HG03342 (cell line): ENCODE data around the gene RBM46.

Experiments used
- ATAC-seq: cut with Tn5 transposase; IDR thresholded peaks from one replicate; pipeline ENCODE4 v1.9.1; 2021; ENCODE audit warnings: mild to moderate bottlenecking, moderate library complexity; ENCODE audit not compliant: unreplicated experiment

The RBM46 gene

GRCh38 chr4:154781126-154781982 lies at the start of gene RBM46:
TSS of gene RBM46 (plus strand) at chr4:154781272. CDS start at chr4:154796753, 15,481 bp downstream.
- no peak for ATAC-seq

GRCh38 chr4:154731756-154732155 lies 49.3 kb upstream of the RBM46 start:
- ATAC-seq = no peak

- ATAC-seq = no peak
Measured at GRCh38 chr4:154732669-154733068, 48.4 kb upstream of the RBM46 start.

GRCh38 chr4:154736770-154737169 lies 44.3 kb upstream of the RBM46 start:
- no peak for ATAC-seq

- no peak for ATAC-seq
Measured at GRCh38 chr4:154738426-154738825, 42.6 kb upstream of the RBM46 start.

- no peak for ATAC-seq
Measured at GRCh38 chr4:154739111-154739510, 42.0 kb upstream of the RBM46 start.

- no peak for ATAC-seq
Measured at GRCh38 chr4:154740462-154740861, 40.6 kb upstream of the RBM46 start.

- no peak for ATAC-seq
Measured at GRCh38 chr4:154741131-154741665, 39.9 kb upstream of the RBM46 start.

GRCh38 chr4:154741922-154742850 lies 38.9 kb upstream of the RBM46 start:
- no peak for ATAC-seq

- peak; percentile 78 for ATAC-seq
Measured at GRCh38 chr4:154743683-154744340, 37.3 kb upstream of the RBM46 start, which contains the start of gene LRAT. TSS of gene LRAT (plus strand) at chr4:154744000. CDS start at chr4:154744327, 327 bp downstream.

GRCh38 chr4:154744341-154744926 lies 36.6 kb upstream of the RBM46 start:
- no peak for ATAC-seq

- ATAC-seq = no peak
Measured at GRCh38 chr4:154757713-154758112, 23.4 kb upstream of the RBM46 start.

GRCh38 chr4:154760895-154761294 lies 20.2 kb upstream of the RBM46 start:
- no peak for ATAC-seq

GRCh38 chr4:154778264-154778663 lies 2.8 kb upstream of the RBM46 start:
- ATAC-seq = no peak

GRCh38 chr4:154779362-154779947 lies 1.6 kb upstream of the RBM46 start:
- peak; percentile 52 for ATAC-seq

GRCh38 chr4:154781983-154782293 lies 866 bp downstream of the RBM46 start:
- no peak for ATAC-seq

- peak; percentile 81 for ATAC-seq
Measured at GRCh38 chr4:154807042-154807630, 26.1 kb downstream of the RBM46 start.

- no peak for ATAC-seq
Measured at GRCh38 chr4:154818230-154818629, 37.2 kb downstream of the RBM46 start.

- no peak for ATAC-seq
Measured at GRCh38 chr4:154822775-154823174, 41.7 kb downstream of the RBM46 start.

GRCh38 chr4:154836030-154836429 lies 55.0 kb downstream of the RBM46 start:
- ATAC-seq = no peak
